Measurements from ENCODE around the gene TTC4.

Gene TTC4

GRCh38 chr1:54706419-54706818 lies 9.2 kb upstream of the TTC4 start:
- no peak for DNase-seq

GRCh38 chr1:54708385-54708784 lies 7.3 kb upstream of the TTC4 start:
- no peak for DNase-seq

- no peak for DNase-seq
Measured at GRCh38 chr1:54709547-54710292, 5.9 kb upstream of the TTC4 start.

- DNase-seq, result no peak
Measured at GRCh38 chr1:54710434-54710833, 5.2 kb upstream of the TTC4 start.

GRCh38 chr1:54710841-54711240 lies 4.8 kb upstream of the TTC4 start:
- DNase-seq, result no peak

GRCh38 chr1:54711536-54711935 lies 4.1 kb upstream of the TTC4 start:
- DNase-seq, result no peak

GRCh38 chr1:54714881-54715492 lies 674 bp upstream of the TTC4 start:
- no peak for DNase-seq

- DNase-seq, result no peak
Measured at GRCh38 chr1:54716299-54717047, 812 bp downstream of the TTC4 start.

GRCh38 chr1:54721719-54722118 lies 6.1 kb downstream of the TTC4 start:
- DNase-seq, result no peak

- DNase-seq, result no peak
Measured at GRCh38 chr1:54723985-54724384, 8.3 kb downstream of the TTC4 start.

GRCh38 chr1:54724771-54725170 lies 9.1 kb downstream of the TTC4 start:
- no peak for DNase-seq

GRCh38 chr1:54728027-54728426 lies 12.4 kb downstream of the TTC4 start:
- no peak for DNase-seq

GRCh38 chr1:54736685-54737084 lies 21.0 kb downstream of the TTC4 start:
- no peak for DNase-seq

GRCh38 chr1:54738244-54738643 lies 22.6 kb downstream of the TTC4 start:
- DNase-seq, result no peak

- no peak for DNase-seq
Measured at GRCh38 chr1:54741531-54741930, 25.9 kb downstream of the TTC4 start.

- no peak for DNase-seq
Measured at GRCh38 chr1:54742282-54742681, 26.6 kb downstream of the TTC4 start.

- DNase-seq, result no peak
Measured at GRCh38 chr1:54743416-54744226, 28.0 kb downstream of the TTC4 start.

GRCh38 chr1:54744696-54745095 lies 29.0 kb downstream of the TTC4 start:
- no peak for DNase-seq

- no peak for DNase-seq
Measured at GRCh38 chr1:54745274-54745673, 29.6 kb downstream of the TTC4 start.

GRCh38 chr1:54745864-54746263 lies 30.2 kb downstream of the TTC4 start:
- DNase-seq, result no peak

GRCh38 chr1:54748094-54748835 lies 32.6 kb downstream of the TTC4 start:
- DNase-seq, result no peak

- DNase-seq, result no peak
Measured at GRCh38 chr1:54750596-54750995, 34.9 kb downstream of the TTC4 start.

Data from activated CD4-positive, alpha-beta T cell treated with anti-CD3 and anti-CD28 coated beads, Interleukin-2, amount 50 U/mL, for 1 hour (primary cell).